Retinal pigment epithelial cell (primary cell): Measurements from ENCODE around the gene MMP17.
"Not testable (repeated sequence)": the region's sequence is repeated elsewhere in the genome, so short reads cannot be mapped to it uniquely, and the experiment has no call there.

Source experiments
- DNase-seq: peaks from one replicate; pipeline ENCODE4 v3.0.0-alpha.2; 2010; ENCODE audit warnings: low read depth
- H3K4me3 ChIP-seq: 2 replicates; pipeline ENCODE4 v1.5.1; 2011; ENCODE audit warnings: mild to moderate bottlenecking, low read length, control low read depth, moderate library complexity
- TF ChIP-seq, protein P1 (sequence below): conservative IDR thresholded peaks from 2 replicates; pipeline ENCODE4 v1.5.1; 2011; ENCODE audit warnings: low read depth, low read length, control low read depth, inconsistent platforms

Gene MMP17

DNA sequence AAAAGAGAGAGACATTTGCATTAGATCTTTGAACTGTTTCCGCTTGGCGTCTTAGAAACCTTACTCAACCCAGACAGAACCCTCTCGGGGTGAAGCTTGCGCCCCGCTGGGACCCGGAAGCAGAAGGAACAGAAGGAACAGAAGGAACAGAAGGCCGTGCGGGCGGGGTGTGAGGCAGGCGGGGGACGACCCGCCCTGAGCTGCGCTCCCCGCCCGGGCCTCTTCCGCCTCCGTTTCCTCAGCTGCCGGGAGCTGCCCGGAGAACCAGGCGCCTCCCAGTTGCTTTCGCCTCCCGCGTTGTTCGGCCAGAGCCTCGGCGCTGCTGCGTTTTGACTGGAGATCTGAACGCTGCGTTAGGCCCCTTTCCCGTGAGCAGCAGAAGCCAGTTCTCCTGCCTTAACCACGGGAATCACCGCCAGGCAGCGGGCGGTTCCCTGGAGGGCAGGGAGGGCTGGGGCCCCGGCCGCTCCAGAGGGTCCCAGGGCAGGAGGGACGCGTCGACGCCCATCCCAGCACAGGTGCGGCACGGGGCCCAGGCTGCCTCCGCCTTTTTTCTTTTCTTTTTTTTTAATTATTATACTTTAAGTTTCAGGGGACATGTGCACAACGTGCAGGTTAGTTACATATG, 19.3 kb upstream of the MMP17 start:
- no peak overlapping the region for H3K4me3 ChIP-seq
- no peak for DNase-seq
- TF ChIP-seq, protein P1, sequence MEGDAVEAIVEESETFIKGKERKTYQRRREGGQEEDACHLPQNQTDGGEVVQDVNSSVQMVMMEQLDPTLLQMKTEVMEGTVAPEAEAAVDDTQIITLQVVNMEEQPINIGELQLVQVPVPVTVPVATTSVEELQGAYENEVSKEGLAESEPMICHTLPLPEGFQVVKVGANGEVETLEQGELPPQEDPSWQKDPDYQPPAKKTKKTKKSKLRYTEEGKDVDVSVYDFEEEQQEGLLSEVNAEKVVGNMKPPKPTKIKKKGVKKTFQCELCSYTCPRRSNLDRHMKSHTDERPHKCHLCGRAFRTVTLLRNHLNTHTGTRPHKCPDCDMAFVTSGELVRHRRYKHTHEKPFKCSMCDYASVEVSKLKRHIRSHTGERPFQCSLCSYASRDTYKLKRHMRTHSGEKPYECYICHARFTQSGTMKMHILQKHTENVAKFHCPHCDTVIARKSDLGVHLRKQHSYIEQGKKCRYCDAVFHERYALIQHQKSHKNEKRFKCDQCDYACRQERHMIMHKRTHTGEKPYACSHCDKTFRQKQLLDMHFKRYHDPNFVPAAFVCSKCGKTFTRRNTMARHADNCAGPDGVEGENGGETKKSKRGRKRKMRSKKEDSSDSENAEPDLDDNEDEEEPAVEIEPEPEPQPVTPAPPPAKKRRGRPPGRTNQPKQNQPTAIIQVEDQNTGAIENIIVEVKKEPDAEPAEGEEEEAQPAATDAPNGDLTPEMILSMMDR: no peak

DNA sequence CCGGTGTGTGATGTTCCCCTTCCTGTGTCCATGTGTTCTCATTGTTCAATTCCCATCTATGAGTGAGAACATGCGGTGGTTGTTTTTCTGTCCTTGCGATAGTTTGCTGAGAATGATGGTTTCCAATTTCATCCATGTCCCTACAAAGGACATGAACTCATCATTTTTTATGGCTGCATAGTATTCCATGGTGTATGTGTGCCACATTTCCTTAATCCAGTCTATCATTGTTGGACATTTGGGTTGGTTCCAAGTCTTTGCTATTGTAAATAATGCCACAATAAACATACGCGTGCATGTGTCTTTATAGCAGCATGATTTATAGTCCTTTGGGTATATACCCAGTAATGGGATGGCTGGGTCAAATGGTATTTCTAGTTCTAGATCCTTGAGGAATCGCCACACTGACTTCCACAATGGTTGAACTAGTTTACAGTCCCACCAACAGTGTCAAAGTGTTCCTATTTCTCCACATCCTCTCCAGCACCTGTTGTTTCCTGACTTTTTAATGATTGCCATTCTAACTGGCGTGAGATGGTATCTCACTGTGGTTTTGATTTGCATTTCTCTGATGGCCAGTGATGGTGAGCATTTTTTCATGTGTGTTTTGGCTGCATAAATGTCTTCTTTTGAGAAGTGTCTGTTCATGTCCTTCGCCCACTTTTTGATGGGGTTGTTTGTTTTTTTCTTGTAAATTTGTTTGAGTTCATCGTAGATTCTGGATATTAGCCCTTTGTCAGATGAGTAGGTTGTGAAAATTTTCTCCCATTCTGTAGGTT, 18.5 kb upstream of the MMP17 start:
- not testable (repeated sequence) for DNase-seq, H3K4me3 ChIP-seq

- TF ChIP-seq, protein P1: no peak
- DNase-seq: no peak
- H3K4me3 ChIP-seq: no peak overlapping the region
These were observed 17.5 kb upstream of the MMP17 start for GRCh38 chr12:131810726-131811125.

DNA sequence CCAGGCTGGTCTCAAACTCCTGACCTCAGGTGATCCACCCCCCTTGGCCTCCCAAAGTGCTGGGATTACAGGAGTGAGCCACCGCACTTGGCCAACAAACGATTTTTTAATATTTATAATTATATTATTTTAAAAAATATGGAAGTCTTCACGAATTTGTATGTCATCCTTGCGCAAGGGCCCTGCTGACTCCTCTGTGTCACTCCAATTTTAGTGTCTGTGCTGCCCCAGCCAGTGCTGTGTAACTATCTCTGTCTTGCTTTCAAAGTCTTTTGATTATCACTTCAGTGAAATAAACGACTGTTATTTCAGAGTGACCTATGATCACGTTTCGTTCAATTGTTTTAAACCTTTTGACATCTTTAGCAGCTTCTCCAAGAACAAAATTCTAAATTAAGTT, 13.1 kb upstream of the MMP17 start:
- no peak for DNase-seq
- H3K4me3 ChIP-seq: no peak overlapping the region
- TF ChIP-seq, protein P1: no peak

- TF ChIP-seq, protein P1: no peak
- no peak for DNase-seq
- H3K4me3 ChIP-seq: no peak overlapping the region
These were observed 11.7 kb upstream of the MMP17 start for GRCh38 chr12:131816495-131816894.

DNA sequence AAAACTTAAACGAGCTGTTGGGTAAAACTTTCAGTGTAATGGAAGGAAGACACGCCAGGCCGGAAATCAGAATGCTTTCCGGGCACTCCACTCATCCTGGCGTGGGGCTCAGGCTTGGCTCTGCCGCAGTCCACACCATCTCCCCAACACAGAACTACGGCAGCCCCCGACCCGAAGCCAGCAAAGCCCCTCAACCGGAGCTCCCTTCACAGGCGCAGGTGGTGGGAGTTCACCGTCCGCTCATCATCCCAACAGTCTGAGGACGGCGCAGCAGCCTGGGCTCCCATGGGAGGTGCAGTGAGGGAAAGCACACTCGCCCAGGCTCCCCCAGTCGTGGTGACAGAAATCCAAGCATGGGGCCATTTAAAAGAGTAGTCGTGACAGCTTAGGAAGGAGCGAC, 11.0 kb upstream of the MMP17 start:
- DNase-seq: no peak
- H3K4me3 ChIP-seq: no peak overlapping the region
- TF ChIP-seq, protein P1: no peak

- no peak for DNase-seq
- H3K4me3 ChIP-seq: no peak overlapping the region
- TF ChIP-seq, protein P1: no peak
These were observed 9.2 kb upstream of the MMP17 start for GRCh38 chr12:131818821-131819585.
